K562 (cell line): ENCODE data around the gene CORO1A. TPM values are rescaled to one million over a fixed set of nuclear protein-coding genes. Genes with fewer than 3 reads are reported as not detected.

Source experiments
- BACH1 ChIP-seq: fragments of 200-800 bp; sonication (Bioruptor generic); IDR thresholded peaks from 2 replicates; pipeline ENCODE4 v1.6.1; 2016; ENCODE audit warnings: missing genetic modification characterization, missing compliant biosample characterization
- FOS ChIP-seq: IDR thresholded peaks from 3 replicates; pipeline ENCODE4 v1.6.1; 2011; ENCODE audit not compliant: insufficient read length; ENCODE audit errors: extremely low read depth
- HEY1 ChIP-seq: fragments of 250-450 bp; sonication (Bioruptor Pico); IDR thresholded peaks from 2 replicates; pipeline ENCODE4 v1.5.0; 2020; ENCODE audit warnings: mild to moderate bottlenecking, moderate library complexity, borderline replicate concordance
- HOXB6 ChIP-seq: fragments of 250-450 bp; sonication (Bioruptor Pico); IDR thresholded peaks from 2 replicates; pipeline ENCODE4 v1.5.1; 2022; ENCODE audit warnings: mild to moderate bottlenecking, borderline replicate concordance
- IFI16 ChIP-seq: fragments of 250-450 bp; sonication (Bioruptor Pico); IDR thresholded peaks from 2 replicates; pipeline ENCODE4 v2.1.2; 2022; ENCODE audit warnings: mild to moderate bottlenecking, inconsistent platforms
- KLF10 ChIP-seq: fragments of 250-450 bp; sonication (Bioruptor Pico); IDR thresholded peaks from 2 replicates; pipeline ENCODE4 v1.6.1; 2021; ENCODE audit warnings: matching md5 sums
- MAFG ChIP-seq: fragments of 450-650 bp; conservative IDR thresholded peaks from 2 replicates; pipeline ENCODE4 v1.6.1; 2016; ENCODE audit warnings: missing genetic modification characterization, missing compliant biosample characterization
- MTA2 ChIP-seq: fragments of 450-650 bp; IDR thresholded peaks from 2 replicates; pipeline ENCODE4 v1.6.1; 2016; ENCODE audit warnings: low read depth
- NBN ChIP-seq: fragments of 450-650 bp; IDR thresholded peaks from 2 replicates; pipeline ENCODE4 v1.6.1; 2016; ENCODE audit warnings: low read depth, mild to moderate bottlenecking
- POLR3A ChIP-seq: IDR thresholded peaks from 2 replicates; pipeline ENCODE4 v1.6.1; 2011; ENCODE audit warnings: borderline replicate concordance, mild to moderate bottlenecking, moderate library complexity; ENCODE audit not compliant: insufficient read length, insufficient read depth; ENCODE audit errors: extremely low read depth
- SNIP1 ChIP-seq: fragments of 450-650 bp; IDR thresholded peaks from 2 replicates; pipeline ENCODE4 v1.7.1; 2017; ENCODE audit warnings: low read depth, mild to moderate bottlenecking
- TAF15 ChIP-seq: fragments of 200-400 bp; formaldehyde crosslinking; IDR thresholded peaks from 2 replicates; pipeline ENCODE4 v1.6.1; 2017; ENCODE audit warnings: mild to moderate bottlenecking, low read depth, low read length, moderate library complexity
- TRIM24 ChIP-seq, 2 experiments: fragments of 450-650 bp; IDR thresholded peaks; 2 replicates each; pipeline ENCODE4 v1.6.1; 2016
- ZEB2 ChIP-seq: fragments of 450-650 bp; IDR thresholded peaks from 2 replicates; pipeline ENCODE4 v1.6.1; 2016
- ZFPM2 ChIP-seq: fragments of 250-450 bp; sonication (Bioruptor Pico); IDR thresholded peaks from 2 replicates; pipeline ENCODE4 v1.5.1; 2022; ENCODE audit warnings: mild to moderate bottlenecking
- ZNF140 ChIP-seq: fragments of 250-450 bp; sonication (Bioruptor Pico); IDR thresholded peaks from 2 replicates; pipeline ENCODE4 v1.8.0; 2021; ENCODE audit warnings: moderate library complexity, mild to moderate bottlenecking, inconsistent platforms
- ZNF311 ChIP-seq: fragments of 250-450 bp; sonication (Bioruptor Pico); IDR thresholded peaks from 2 replicates; pipeline ENCODE4 v1.4.0; 2020; ENCODE audit warnings: mild to moderate bottlenecking, moderate library complexity
- ZNF444 ChIP-seq: fragments of 250-450 bp; sonication (Bioruptor Pico); IDR thresholded peaks from 2 replicates; pipeline ENCODE4 v1.4.0; 2020; ENCODE audit warnings: mild to moderate bottlenecking, moderate library complexity
- polyA plus RNA-seq, 8 experiments: library from polyadenylated mRNA; depleted of rRNA in 4 of 8; stranded (reverse) in 5 of 8; unstranded in 3 of 8; fragments of >200 nt; fragmentation: Nextera tagmentation in 2 of 8; fragmentation: Illumina TruSeq in 1 of 8; extraction: Ambion mirVana in 2 of 8; extraction: Trizol in 1 of 8; gene quantifications; 2 replicates each; pipeline versions ENCODE4 v1.2.1 to v1.2.3, GENCODE V29; 2011 to 2014; ENCODE audit warnings: inconsistent platforms in 1 of 8, missing spikeins in 1 of 8
- total RNA-seq, 7 experiments: library from RNA; depleted of rRNA in 6 of 7; stranded (reverse); fragments of >200 nt in 6 of 7; fragmentation: Illumina TruSeq in 2 of 7; extraction: Trizol in 2 of 7; gene quantifications; 2 replicates each; pipeline versions ENCODE4 v1.2.1 to v1.2.3, GENCODE V29; 2011 to 2021; ENCODE audit warnings: low replicate concordance in 1 of 7
- TF ChIP-seq, protein P1 (sequence below), 2 experiments: fragments of 450-650 bp; IDR thresholded peaks; 2 replicates each; pipeline ENCODE4 v1.6.1; 2016
- TF ChIP-seq, protein P2 (sequence below): fragments of 450-650 bp; formaldehyde crosslinking; IDR thresholded peaks from 2 replicates; pipeline ENCODE4 v1.4.0; 2020; ENCODE audit warnings: mild to moderate bottlenecking, moderate library complexity
- TF ChIP-seq, protein P3 (sequence below): fragments of 450-650 bp; formaldehyde crosslinking; IDR thresholded peaks from 2 replicates; pipeline ENCODE4 v1.4.0; 2022; ENCODE audit warnings: mild to moderate bottlenecking, moderate library complexity
- TF ChIP-seq, protein P4 (sequence below): conservative IDR thresholded peaks from 2 replicates; pipeline ENCODE4 v1.6.1; 2011; ENCODE audit warnings: low read depth, mild to moderate bottlenecking, low read length; ENCODE audit not compliant: control insufficient read depth

Gene CORO1A
- total and polyA plus RNA-seq, 9 of the 15 experiments (the other 6 are each of a cell fraction or from before 2014, with no cell fraction given), result 0.22 to 23.8 (median 7.6) TPM

DNA sequence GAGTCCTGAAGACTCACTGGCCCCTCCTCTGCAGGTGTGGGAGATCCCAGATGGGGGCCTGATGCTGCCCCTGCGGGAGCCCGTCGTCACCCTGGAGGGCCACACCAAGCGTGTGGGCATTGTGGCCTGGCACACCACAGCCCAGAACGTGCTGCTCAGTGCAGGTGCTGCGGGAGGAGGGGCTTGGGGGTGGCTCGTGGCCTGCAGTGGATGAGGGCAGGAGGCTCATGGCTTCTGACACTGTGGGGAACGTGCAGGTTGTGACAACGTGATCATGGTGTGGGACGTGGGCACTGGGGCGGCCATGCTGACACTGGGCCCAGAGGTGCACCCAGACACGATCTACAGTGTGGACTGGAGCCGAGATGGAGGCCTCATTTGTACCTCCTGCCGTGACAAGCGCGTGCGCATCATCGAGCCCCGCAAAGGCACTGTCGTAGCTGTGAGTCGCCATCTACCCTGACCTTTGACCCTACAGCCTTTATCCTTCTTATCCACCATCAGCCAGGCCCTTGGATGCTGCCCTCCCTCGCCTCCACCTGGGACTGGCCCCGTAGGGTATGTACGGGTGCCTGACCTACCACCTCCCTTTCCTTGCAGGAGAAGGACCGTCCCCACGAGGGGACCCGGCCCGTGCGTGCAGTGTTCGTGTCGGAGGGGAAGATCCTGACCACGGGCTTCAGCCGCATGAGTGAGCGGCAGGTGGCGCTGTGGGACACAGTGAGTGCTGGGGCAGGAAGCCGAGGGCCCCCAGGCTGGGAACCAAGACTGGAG, 3.6 kb downstream of the CORO1A start (continued):
- TF ChIP-seq, protein P1, sequence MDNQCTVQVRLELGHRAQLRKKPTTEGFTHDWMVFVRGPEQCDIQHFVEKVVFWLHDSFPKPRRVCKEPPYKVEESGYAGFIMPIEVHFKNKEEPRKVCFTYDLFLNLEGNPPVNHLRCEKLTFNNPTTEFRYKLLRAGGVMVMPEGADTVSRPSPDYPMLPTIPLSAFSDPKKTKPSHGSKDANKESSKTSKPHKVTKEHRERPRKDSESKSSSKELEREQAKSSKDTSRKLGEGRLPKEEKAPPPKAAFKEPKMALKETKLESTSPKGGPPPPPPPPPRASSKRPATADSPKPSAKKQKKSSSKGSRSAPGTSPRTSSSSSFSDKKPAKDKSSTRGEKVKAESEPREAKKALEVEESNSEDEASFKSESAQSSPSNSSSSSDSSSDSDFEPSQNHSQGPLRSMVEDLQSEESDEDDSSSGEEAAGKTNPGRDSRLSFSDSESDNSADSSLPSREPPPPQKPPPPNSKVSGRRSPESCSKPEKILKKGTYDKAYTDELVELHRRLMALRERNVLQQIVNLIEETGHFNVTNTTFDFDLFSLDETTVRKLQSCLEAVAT (IDR thresholded peaks at IDR 0.05), result peak in 1 of 2 experiments; percentile 19; a peak in 1 of 4 replicates
- TF ChIP-seq, protein P2, sequence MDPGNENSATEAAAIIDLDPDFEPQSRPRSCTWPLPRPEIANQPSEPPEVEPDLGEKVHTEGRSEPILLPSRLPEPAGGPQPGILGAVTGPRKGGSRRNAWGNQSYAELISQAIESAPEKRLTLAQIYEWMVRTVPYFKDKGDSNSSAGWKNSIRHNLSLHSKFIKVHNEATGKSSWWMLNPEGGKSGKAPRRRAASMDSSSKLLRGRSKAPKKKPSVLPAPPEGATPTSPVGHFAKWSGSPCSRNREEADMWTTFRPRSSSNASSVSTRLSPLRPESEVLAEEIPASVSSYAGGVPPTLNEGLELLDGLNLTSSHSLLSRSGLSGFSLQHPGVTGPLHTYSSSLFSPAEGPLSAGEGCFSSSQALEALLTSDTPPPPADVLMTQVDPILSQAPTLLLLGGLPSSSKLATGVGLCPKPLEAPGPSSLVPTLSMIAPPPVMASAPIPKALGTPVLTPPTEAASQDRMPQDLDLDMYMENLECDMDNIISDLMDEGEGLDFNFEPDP (CRISPR knock-in tag), result no peak
- TF ChIP-seq NBN, result 0 out of 2 replicates have a peak, but pooled peaks have one; percentile 64
- TF ChIP-seq IFI16 (CRISPR knock-in tag), result no peak
- TF ChIP-seq MAFG (tag), result no peak
- TF ChIP-seq, protein P3, sequence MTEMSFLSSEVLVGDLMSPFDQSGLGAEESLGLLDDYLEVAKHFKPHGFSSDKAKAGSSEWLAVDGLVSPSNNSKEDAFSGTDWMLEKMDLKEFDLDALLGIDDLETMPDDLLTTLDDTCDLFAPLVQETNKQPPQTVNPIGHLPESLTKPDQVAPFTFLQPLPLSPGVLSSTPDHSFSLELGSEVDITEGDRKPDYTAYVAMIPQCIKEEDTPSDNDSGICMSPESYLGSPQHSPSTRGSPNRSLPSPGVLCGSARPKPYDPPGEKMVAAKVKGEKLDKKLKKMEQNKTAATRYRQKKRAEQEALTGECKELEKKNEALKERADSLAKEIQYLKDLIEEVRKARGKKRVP, result no peak
- TF ChIP-seq ZNF311 (CRISPR knock-in tag), result no peak
- no peak for TF ChIP-seq FOS
- no peak for TF ChIP-seq ZNF140 (CRISPR knock-in tag)
- TF ChIP-seq ZFPM2 (CRISPR knock-in tag), result no peak
- no peak for TF ChIP-seq SNIP1
- no peak; the same call in 1 of the 2 replicates for TF ChIP-seq MTA2
- TF ChIP-seq KLF10, result no peak
- TF ChIP-seq, protein P4, sequence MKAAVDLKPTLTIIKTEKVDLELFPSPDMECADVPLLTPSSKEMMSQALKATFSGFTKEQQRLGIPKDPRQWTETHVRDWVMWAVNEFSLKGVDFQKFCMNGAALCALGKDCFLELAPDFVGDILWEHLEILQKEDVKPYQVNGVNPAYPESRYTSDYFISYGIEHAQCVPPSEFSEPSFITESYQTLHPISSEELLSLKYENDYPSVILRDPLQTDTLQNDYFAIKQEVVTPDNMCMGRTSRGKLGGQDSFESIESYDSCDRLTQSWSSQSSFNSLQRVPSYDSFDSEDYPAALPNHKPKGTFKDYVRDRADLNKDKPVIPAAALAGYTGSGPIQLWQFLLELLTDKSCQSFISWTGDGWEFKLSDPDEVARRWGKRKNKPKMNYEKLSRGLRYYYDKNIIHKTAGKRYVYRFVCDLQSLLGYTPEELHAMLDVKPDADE, result no peak
- no peak for TF ChIP-seq BACH1
- TF ChIP-seq HEY1 (CRISPR knock-in tag), result no peak
- no peak for TF ChIP-seq HOXB6 (CRISPR knock-in tag)
- no peak for TF ChIP-seq ZNF444 (CRISPR knock-in tag)
- TF ChIP-seq TRIM24 (IDR thresholded peaks at IDR 0.05), result peak in 1 of 2 experiments; percentile 44; a peak in 1 of 4 replicates
- no peak for TF ChIP-seq TAF15
- peak; percentile 83; the same call in 1 of the 2 replicates for TF ChIP-seq ZEB2
- TF ChIP-seq POLR3A, result no peak
